ENCODE measurements around the gene UCP2.
"Not testable (repeated sequence)": the region's sequence is repeated elsewhere in the genome, so short reads cannot be mapped to it uniquely, and the experiment has no call there.

DNA sequence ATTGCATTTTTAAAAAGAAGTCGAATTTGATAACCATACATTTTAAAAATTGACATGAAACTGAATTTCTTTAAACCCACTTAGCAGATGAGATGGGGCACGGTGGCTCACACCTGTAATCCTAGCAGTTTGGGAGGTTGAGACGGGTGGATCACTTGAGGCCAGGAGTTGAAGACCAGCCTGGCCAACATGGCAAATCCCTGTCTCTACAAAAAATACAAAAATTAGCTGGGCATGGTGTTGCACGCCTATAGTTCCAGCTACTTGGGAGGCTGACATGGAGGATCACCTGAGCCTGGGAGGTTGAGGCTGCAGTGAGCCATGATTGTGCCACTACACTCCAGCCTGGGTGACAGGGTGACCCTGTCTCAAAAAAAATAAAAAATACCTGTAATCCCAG lies 3.0 kb upstream of the UCP2 start:
- TF ChIP-seq, protein P1, sequence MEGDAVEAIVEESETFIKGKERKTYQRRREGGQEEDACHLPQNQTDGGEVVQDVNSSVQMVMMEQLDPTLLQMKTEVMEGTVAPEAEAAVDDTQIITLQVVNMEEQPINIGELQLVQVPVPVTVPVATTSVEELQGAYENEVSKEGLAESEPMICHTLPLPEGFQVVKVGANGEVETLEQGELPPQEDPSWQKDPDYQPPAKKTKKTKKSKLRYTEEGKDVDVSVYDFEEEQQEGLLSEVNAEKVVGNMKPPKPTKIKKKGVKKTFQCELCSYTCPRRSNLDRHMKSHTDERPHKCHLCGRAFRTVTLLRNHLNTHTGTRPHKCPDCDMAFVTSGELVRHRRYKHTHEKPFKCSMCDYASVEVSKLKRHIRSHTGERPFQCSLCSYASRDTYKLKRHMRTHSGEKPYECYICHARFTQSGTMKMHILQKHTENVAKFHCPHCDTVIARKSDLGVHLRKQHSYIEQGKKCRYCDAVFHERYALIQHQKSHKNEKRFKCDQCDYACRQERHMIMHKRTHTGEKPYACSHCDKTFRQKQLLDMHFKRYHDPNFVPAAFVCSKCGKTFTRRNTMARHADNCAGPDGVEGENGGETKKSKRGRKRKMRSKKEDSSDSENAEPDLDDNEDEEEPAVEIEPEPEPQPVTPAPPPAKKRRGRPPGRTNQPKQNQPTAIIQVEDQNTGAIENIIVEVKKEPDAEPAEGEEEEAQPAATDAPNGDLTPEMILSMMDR (conservative IDR thresholded peaks at IDR 0.05; ENCODE audit: low read length): not testable (repeated sequence)
- not testable (repeated sequence) for TF ChIP-seq EZH2phosphoT487 (IDR thresholded peaks at IDR 0.05; ENCODE audit: borderline replicate concordance)

Measured in Loucy (cell line).